Adipose tissue (tissue), 3 donors: ENCODE results near the gene DCLK1. TPM values are rescaled to one million over a fixed set of nuclear protein-coding genes. Genes with fewer than 3 reads are reported as not detected.

ENCODE experiments used
- H3K27ac ChIP-seq: one replicate; pipeline ENCODE4 v1.5.1; 2013; ENCODE audit warnings: low read depth, low read length
- WGBS, 3 donors: extraction: QIAGEN DNeasy Blood & Tissue Kit; methylation state at CpG; one replicate each; pipeline ENCODE4 v1.1.7; 2013; 5-methylcytosine and 5-hydroxymethylcytosine counted together
- polyA plus RNA-seq, 3 donors: library from polyadenylated mRNA; stranded (reverse); fragments of 200-250 nt; gene quantifications; one replicate each; pipeline ENCODE4 v1.2.3, GENCODE V29; 2013
- donor health status: healthy with polysubstance abuse.
- donor health status: Bipolar disorder and iron deficiency.
- donor health status: healthy.

DCLK1 gene
- polyA plus RNA-seq, 3 donors, result 1.2 to 113 (median 7.3) TPM

GRCh38 chr13:35769812-35770211 is 361.4 kb downstream of the DCLK1 start:
- WGBS, 3 donors, result 47 to 69% (median 63%) methylated on average over 3 of the region's 3 CpGs
- H3K27ac ChIP-seq, result no peak overlapping the region

GRCh38 chr13:35768551-35768950 is 362.6 kb downstream of the DCLK1 start:
- 59 to 90% (median 88%) methylated on average over 4 of the region's 4 CpGs for WGBS, 3 donors
- H3K27ac ChIP-seq, result no peak overlapping the region

GRCh38 chr13:35768073-35768472 is 363.1 kb downstream of the DCLK1 start:
- H3K27ac ChIP-seq, result no peak overlapping the region
- WGBS, 3 donors, result 74 to 82% (median 75%) methylated on average over 4 of the region's 4 CpGs

GRCh38 chr13:35767256-35767976 is 363.8 kb downstream of the DCLK1 start:
- 69 to 85% (median 79%) methylated on average over 6 of the region's 6 CpGs for WGBS, 3 donors
- no peak overlapping the region for H3K27ac ChIP-seq

GRCh38 chr13:35766663-35767062 is 364.5 kb downstream of the DCLK1 start:
- no peak overlapping the region for H3K27ac ChIP-seq
- WGBS, 3 donors, result 73 to 76% (median 74%) methylated on average over 2 of the region's 2 CpGs

GRCh38 chr13:35765941-35766340 is 365.2 kb downstream of the DCLK1 start:
- 89 to 97% (median 93%) methylated on average over 11 of the region's 11 CpGs for WGBS, 3 donors
- no peak overlapping the region for H3K27ac ChIP-seq

GRCh38 chr13:35765366-35765765 is 365.8 kb downstream of the DCLK1 start:
- no peak overlapping the region for H3K27ac ChIP-seq
- 58 to 65% (median 62%) methylated on average over 5 of the region's 5 CpGs for WGBS, 3 donors

GRCh38 chr13:35764326-35765015 is 366.7 kb downstream of the DCLK1 start:
- no peak overlapping the region for H3K27ac ChIP-seq
- WGBS, 3 donors, result 55 to 79% (median 78%) methylated on average over 4 of the region's 4 CpGs

GRCh38 chr13:35763782-35764123 is 367.4 kb downstream of the DCLK1 start:
- WGBS, 3 donors, result 83 to 90% (median 85%) methylated on average over 7 of the region's 7 CpGs
- no peak overlapping the region for H3K27ac ChIP-seq

- 72 to 86% (median 74%) methylated on average over 4 of the region's 4 CpGs for WGBS, 3 donors
- no peak overlapping the region for H3K27ac ChIP-seq
Measured at GRCh38 chr13:35763060-35763781, 368.0 kb downstream of the DCLK1 start.

- WGBS, 3 donors, result 88 to 98% (median 96%) methylated on average over 2 of the region's 2 CpGs
- no peak overlapping the region for H3K27ac ChIP-seq
Measured at GRCh38 chr13:35761440-35762252, 369.5 kb downstream of the DCLK1 start.

- H3K27ac ChIP-seq, result no peak overlapping the region
- WGBS, 3 donors, result 32 to 69% (median 62%) methylated on average over 13 of the region's 13 CpGs
Measured at GRCh38 chr13:35760735-35761281, 370.4 kb downstream of the DCLK1 start.

- WGBS, 3 donors, result 64 to 79% (median 69%) methylated on average over 2 of the region's 2 CpGs
- no peak overlapping the region for H3K27ac ChIP-seq
Measured at GRCh38 chr13:35747594-35747993, 383.6 kb downstream of the DCLK1 start.

- H3K27ac ChIP-seq, result no peak overlapping the region
- WGBS, 3 donors, result 27 to 59% (median 59%) methylated on average over 9 of the region's 9 CpGs
Measured at GRCh38 chr13:35744566-35745178, 386.5 kb downstream of the DCLK1 start.

- H3K27ac ChIP-seq, result no peak overlapping the region
- WGBS, 3 donors, result 53 to 73% (median 66%) methylated on average over 2 of the region's 2 CpGs
Measured at GRCh38 chr13:35744144-35744543, 387.0 kb downstream of the DCLK1 start.

GRCh38 chr13:35743165-35743564 is 388.0 kb downstream of the DCLK1 start:
- H3K27ac ChIP-seq, result no peak overlapping the region
- WGBS, 3 donors, result 65 to 73% (median 65%) methylated on average over 3 of the region's 3 CpGs

- 79 to 86% (median 85%) methylated on average over 5 of the region's 5 CpGs for WGBS, 3 donors
- no peak overlapping the region for H3K27ac ChIP-seq
Measured at GRCh38 chr13:35741657-35742056, 389.5 kb downstream of the DCLK1 start.

- 41 to 46% (median 41%) methylated on average over 2 of the region's 2 CpGs for WGBS, 3 donors
- H3K27ac ChIP-seq, result no peak overlapping the region
Measured at GRCh38 chr13:35736876-35737275, 394.3 kb downstream of the DCLK1 start.
